Measurements from ENCODE around the gene COX4I1.
"Not testable (repeated sequence)": the region's sequence is repeated elsewhere in the genome, so short reads cannot be mapped to it uniquely, and the experiment has no call there.

The COX4I1 gene

GRCh38 chr16:85826686-85827247, 27.3 kb downstream of the COX4I1 start:
- no peak for DNase-seq

- no peak for DNase-seq
Observed at GRCh38 chr16:85828166-85828565, 28.7 kb downstream of the COX4I1 start.

DNA sequence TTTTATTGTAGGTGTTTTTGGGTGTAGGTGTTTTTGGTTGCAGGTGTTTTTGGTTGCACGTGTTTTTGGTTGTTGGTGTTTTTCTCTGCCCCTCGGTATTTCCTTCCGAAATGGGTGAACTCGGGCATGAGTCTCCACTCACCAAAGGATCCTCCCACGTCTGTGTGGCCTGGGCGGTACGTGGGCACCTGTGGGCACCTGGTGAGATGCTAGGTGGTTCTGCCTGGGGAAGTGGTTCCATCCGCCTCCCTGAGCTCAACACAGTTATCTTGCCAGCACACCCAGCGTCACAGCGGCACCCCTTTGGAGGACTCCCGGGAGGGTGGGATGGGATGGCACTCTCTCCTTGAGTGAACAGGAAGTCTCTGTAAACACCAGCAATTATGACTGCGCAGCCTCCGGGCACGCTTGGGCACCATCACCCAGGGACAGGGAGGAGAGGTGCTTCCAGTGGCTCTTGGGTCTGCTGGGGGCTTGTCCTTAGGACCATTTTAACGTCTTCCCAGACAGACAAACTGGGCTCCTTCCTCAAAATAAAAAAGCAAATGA, 29.8 kb downstream of the COX4I1 start:
- DNase-seq: no peak

DNA sequence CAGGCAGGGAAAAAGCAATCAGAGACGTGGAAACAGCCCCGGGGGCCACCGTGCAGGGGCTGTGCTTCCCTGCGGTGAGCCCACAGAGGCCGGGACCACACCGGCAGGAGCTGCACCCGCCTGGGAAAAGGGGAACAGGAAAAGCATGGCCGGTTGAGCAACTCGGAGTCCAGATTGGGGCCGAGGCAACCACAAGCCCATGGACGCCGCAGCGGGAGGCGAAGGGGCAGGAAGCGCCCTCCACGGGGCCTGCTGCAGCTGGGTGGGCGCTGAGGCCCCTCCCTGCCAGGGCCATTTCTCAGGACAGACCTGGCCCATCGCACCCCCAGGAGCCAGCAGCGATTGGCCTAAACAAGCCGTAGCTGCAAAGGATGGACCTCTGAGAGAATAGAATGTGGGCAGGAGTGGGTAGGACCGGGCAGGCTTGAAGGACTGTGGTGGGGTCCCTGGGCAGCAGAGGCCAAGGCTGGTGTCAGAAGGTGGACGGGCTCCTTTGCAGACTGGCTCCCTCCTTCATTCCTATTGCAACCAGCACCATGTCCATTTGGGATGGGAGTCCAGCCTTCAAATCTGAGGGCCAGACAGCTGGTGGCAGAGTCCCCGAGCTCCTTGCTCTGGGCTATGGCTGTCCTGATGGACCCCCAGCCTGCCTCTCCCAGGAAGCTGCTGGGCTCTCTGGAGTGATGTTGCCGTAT, 30.4 kb downstream of the COX4I1 start:
- no peak for DNase-seq

DNA sequence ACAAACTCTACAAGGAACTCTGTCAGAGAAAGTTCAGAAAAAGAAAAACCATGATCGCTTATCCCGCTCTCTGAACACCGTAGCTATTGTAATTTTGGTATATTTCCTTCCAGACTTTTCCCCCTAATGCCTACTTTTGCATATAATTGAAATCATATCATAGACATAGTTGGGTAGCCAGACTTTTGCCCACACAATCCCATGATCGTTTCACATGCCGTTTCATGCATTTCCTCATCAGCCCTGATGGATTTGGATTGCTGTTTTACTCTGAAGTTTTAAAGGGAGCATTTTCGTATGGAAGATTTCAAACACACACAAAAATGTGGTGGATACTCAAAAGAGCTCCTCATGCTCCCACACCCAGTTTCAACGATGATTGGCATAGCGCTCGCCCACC, 31.3 kb downstream of the COX4I1 start:
- no peak for DNase-seq

DNA sequence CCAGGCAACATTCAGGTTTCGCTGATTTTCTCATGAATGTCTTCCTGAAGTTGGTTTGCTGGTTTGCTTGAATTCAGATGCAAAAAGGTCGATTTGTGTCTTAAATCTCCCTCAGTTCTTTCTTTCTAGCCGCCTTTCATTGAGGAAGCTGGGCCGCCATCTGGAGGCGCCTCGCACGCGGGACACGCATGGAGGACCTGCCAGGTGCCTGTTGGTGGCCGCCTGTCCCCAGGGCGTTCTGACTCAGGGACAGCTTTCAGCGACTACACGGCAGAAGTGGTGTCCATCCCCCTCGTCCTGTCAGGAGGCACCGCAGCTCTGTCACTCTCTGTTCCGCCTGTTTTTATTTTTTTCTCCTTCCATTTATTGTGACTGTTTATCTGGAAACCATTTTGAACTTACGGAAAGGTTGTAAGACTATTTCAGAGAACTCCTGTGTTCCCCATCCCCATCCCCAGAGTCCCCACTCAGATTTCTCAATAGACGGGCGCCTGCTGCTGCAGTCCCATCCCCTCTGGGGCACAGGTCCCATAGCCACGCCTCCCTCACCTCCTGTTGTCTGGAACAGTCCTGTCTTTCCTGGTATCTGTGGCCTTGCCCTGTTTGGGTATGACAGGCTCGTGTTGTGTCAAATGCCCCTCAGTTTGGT, 33.2 kb downstream of the COX4I1 start:
- no peak for DNase-seq

DNA sequence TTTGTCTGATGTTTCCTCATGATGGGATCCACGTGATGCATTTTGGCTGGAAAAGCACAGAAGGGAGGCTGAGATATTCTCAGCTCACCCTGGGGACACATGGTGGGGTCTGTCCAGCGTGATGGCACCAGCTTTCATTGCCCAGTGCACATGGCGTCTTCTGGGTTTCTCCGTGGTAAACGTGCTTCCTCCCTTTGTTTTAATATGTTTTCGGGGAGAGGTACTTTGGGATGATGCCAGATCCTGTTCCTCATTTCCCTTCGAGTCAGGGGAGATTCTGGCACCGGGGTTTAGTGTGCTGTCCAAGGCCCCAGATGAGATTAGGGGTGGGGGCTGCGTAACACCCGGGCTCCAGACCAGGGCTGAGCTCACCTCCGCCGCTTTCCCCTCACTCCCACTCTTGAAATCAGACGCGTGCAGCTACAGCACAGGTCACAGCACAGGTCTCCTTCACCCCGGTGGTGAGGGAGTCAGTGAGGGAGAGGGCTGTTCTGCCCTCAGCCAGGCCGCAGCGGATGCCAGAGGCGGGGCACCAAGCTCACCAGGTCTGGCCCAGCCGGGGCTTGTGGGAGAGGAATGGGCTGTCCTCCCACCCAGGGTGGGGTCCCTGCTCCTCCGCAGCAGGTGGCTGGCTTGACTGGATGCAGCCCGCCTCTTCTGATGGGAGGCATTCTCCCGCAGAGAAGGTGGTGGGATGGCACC, 33.9 kb downstream of the COX4I1 start:
- no peak for DNase-seq

GRCh38 chr16:85834741-85835140, 35.2 kb downstream of the COX4I1 start:
- no peak for DNase-seq

- no peak for DNase-seq
Observed at GRCh38 chr16:85835227-85835751, 35.8 kb downstream of the COX4I1 start.

DNA sequence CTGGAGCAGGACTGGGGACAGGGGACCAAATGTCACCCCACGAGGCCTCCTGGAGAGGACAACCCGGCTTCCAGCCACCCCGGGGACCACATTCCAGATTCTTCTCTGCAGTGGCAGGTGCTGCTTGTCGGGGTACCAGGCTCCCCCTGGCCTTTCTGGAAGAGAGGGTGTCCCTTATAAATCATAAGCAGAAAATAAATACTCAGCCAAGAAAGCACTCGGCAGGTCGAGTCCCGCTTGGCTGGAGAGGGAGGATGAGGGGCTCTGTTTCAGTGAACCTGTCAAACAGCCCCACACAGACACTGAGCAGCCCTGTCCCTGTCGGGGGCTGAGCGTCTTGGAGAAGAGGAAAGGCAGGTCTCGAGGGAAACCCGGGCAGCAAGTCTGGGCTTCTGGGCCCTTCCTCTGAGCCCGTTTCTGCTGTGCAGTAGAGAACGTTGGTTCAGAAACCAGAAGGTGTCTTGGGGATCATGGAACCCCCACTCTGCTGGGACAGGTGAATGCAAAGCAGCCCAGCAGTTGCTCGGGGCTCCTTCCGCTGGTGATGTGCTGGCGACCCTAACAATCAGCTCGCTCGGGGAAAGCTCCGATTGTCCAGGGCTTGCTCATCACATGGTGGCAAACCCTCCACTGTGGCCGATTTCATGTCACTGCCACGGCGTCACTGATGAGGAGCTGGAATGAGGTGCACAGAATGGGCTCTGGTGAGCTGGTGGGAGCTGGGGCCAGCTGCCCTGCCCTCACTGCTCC, 36.6 kb downstream of the COX4I1 start:
- no peak for DNase-seq

GRCh38 chr16:85836706-85837582, 37.4 kb downstream of the COX4I1 start:
- no peak for DNase-seq

GRCh38 chr16:85837654-85838053, 38.2 kb downstream of the COX4I1 start:
- DNase-seq: not testable (repeated sequence)

DNA sequence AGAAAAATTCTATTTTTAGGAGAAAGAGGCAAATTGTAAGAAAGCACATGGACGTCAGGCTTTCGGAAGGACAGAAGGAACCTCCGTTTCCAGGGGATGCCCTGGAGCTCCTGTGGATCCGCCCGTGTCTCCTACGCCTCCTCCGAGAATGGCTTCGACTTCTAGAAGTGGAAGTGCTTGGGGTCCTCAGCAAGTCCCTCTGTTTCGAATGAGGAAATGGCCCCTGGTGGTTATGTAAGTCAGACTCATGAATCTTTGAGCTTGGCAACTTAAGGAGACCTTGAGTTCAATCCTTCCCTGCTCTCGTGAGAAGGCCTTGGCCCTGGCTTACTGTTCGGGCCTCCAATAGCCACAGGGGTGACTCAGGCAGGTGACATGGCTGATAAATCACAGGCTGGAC, 38.9 kb downstream of the COX4I1 start:
- DNase-seq: no peak

- no peak for DNase-seq
Observed at GRCh38 chr16:85838876-85839585, 39.5 kb downstream of the COX4I1 start.

GRCh38 chr16:85839681-85840240, 40.3 kb downstream of the COX4I1 start:
- DNase-seq: no peak

DNA sequence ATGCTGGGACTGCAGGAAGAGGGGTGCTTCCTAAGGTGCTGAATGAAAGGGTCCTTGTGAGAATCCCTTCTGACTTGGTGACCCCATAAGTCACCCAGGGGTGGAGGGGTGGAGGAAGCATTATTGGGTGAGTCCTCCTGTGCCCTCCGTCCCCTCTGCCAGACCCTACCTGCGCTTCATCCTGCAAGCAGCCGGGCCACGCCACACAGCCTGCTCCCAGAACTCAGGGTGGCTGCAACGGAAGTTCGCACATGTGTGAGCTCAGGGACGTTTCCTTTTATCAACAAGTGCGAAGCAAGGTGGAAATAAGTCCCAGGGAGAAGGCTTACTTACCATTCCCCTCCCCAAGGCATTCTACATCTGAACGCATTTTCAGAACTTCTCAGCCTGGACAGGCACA, 40.9 kb downstream of the COX4I1 start:
- DNase-seq: no peak

DNA sequence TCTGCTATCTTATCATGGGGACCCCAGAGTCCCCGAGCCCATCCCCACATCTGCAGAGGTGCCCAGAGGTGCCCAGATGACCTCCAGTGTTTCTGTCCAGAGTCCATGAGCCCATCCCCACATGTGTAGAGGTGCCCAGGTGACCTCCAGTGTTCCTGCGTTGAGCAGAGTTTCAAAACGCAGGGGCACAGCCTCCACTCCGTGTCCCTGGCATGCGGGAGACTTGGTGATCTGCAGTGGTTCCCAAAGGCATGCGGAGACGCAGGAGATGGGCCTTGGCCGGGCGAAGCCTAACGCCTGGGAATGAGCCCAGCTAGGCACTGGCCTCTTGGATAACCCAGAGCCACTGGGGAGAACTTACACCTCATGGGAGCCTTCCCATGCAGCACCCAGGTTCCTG, 41.3 kb downstream of the COX4I1 start:
- DNase-seq: no peak

- DNase-seq: no peak
Observed at GRCh38 chr16:85842435-85842834, 42.9 kb downstream of the COX4I1 start.

- no peak for DNase-seq
Observed at GRCh38 chr16:85842848-85843247, 43.4 kb downstream of the COX4I1 start.

DNA sequence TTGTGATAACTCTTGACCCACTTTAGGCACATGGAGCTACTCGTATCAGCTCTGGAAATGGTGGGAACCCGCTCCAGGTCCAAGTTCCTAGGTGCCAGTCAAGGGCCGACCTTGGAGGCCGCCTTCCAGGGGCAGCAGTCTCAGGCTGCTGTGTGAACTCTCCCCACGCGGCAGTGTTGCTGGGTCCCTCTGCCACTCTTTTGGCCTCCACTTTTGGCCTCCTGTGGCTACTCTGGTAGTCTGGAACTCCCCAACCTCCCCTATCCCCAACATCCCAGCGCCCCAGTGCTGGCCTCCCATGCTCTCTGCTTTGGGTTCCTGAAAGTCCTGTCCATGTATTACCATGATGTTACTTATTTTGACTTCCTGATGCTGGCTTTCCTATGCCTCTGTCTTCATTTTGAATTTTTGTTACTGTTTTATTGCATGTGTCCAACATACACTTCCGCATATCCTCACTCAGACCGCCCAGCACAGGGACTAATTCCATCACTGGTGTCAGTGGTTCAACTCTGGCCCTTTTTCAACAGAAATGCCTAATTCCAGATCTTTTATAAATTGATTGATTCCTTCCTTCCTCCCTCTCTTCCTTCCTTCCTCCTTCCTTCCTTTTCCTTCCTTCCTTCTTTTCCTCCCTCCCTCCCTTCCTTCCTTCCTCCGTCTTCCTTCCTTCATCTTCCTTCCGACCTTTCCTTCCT, 44.1 kb downstream of the COX4I1 start:
- DNase-seq: no peak
